Nephron progenitor cell (in vitro differentiated cells): ENCODE measurements around the gene MUC5AC.
A peak's percentile ranks its signal among the peaks of the same experiment; 100 is the strongest.

Source experiments
- DNase-seq: peaks from one replicate; pipeline ENCODE4 v3.0.0; 2021
- H3K27ac Mint-ChIP-seq: 2 replicates; pipeline ENCODE4 v1.8.0; 2021; ENCODE audit warnings: mild to moderate bottlenecking, moderate library complexity, mixed read lengths
- H3K27me3 Mint-ChIP-seq: 2 replicates; pipeline ENCODE4 v1.8.0; 2021; ENCODE audit warnings: mild to moderate bottlenecking, low read depth, mixed read lengths; ENCODE audit not compliant: poor library complexity
- H3K36me3 Mint-ChIP-seq: 2 replicates; pipeline ENCODE4 v1.8.0; 2021; ENCODE audit warnings: low read depth, mixed read lengths
- H3K4me1 Mint-ChIP-seq: 2 replicates; pipeline ENCODE4 v1.8.0; 2021; ENCODE audit warnings: mixed read lengths
- H3K4me3 Mint-ChIP-seq: 2 replicates; pipeline ENCODE4 v1.8.0; 2021; ENCODE audit warnings: mild to moderate bottlenecking, moderate library complexity, mixed read lengths
- H3K9me3 Mint-ChIP-seq: 2 replicates; pipeline ENCODE4 v1.8.0; 2021; ENCODE audit warnings: mild to moderate bottlenecking, moderate library complexity, mixed read lengths
- TF ChIP-seq, protein P1 (sequence below): fragments of 200-600 bp; sonication (generic); IDR thresholded peaks from 2 replicates; pipeline ENCODE4 v1.5.0; 2021; ENCODE audit warnings: antibody characterized with exemption

Gene MUC5AC

GRCh38 chr11:1140642-1141490 is 16.9 kb upstream of the MUC5AC start:
- Mint-ChIP-seq H3K4me1 (peaks cover 28% of the 10 kb centered on the region), H3K9me3 (peaks cover 58% of the 10 kb centered on the region), H3K4me3 (no peak overlapping the region), H3K27me3 (peaks cover 14% of the 10 kb centered on the region), H3K36me3 (peaks cover 25% of the 10 kb centered on the region), H3K27ac (no peak overlapping the region)
- TF ChIP-seq, protein P1, sequence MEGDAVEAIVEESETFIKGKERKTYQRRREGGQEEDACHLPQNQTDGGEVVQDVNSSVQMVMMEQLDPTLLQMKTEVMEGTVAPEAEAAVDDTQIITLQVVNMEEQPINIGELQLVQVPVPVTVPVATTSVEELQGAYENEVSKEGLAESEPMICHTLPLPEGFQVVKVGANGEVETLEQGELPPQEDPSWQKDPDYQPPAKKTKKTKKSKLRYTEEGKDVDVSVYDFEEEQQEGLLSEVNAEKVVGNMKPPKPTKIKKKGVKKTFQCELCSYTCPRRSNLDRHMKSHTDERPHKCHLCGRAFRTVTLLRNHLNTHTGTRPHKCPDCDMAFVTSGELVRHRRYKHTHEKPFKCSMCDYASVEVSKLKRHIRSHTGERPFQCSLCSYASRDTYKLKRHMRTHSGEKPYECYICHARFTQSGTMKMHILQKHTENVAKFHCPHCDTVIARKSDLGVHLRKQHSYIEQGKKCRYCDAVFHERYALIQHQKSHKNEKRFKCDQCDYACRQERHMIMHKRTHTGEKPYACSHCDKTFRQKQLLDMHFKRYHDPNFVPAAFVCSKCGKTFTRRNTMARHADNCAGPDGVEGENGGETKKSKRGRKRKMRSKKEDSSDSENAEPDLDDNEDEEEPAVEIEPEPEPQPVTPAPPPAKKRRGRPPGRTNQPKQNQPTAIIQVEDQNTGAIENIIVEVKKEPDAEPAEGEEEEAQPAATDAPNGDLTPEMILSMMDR, result no peak
- peak; percentile 1 for DNase-seq

GRCh38 chr11:1146365-1146764 is 11.4 kb upstream of the MUC5AC start:
- peaks cover 20% of the 10 kb centered on the region for H3K27me3 Mint-ChIP-seq
- DNase-seq, result no peak
- H3K27ac Mint-ChIP-seq, result no peak overlapping the region
- TF ChIP-seq, protein P1, result no peak
- no peak overlapping the region for H3K4me3 Mint-ChIP-seq
- peaks cover 5% of the 10 kb centered on the region for H3K4me1 Mint-ChIP-seq
- peaks cover 21% of the 10 kb centered on the region for H3K36me3 Mint-ChIP-seq
- peaks cover 61% of the 10 kb centered on the region for H3K9me3 Mint-ChIP-seq

DNA sequence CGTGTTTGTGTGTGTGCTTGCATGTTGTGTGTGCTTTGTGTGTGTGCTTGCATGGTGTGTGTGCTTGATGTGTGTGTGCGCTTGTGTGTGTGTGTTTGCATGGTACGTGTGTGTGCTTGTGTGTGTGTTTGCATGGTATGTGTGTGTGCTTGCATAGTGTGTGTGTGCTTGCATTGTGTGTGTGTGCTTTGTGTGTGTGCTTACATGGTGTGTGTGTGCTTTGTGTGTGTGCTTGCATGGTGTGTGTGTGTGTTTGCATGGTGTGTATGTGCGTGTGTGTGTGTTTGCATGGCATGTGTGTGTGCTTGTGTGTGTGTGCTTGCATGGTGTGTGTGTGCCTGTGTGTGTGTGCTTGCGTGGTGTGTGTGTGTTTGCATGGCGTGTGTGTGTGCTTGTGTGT is 10.0 kb upstream of the MUC5AC start:
- peaks cover 12% of the 10 kb centered on the region for H3K36me3 Mint-ChIP-seq
- H3K4me1 Mint-ChIP-seq, result peaks cover 5% of the 10 kb centered on the region
- no peak for DNase-seq
- no peak overlapping the region for H3K4me3 Mint-ChIP-seq
- peaks cover 47% of the 10 kb centered on the region for H3K9me3 Mint-ChIP-seq
- peak overlapping the region; percentile 22 for H3K27ac Mint-ChIP-seq
- H3K27me3 Mint-ChIP-seq, result peaks cover 8% of the 10 kb centered on the region
- TF ChIP-seq, protein P1, result no peak

- H3K27me3 Mint-ChIP-seq, result peaks cover 8% of the 10 kb centered on the region
- no peak for DNase-seq
- H3K4me3 Mint-ChIP-seq, result no peak overlapping the region
- peaks cover 4% of the 10 kb centered on the region for H3K36me3 Mint-ChIP-seq
- TF ChIP-seq, protein P1, result no peak
- H3K4me1 Mint-ChIP-seq, result peaks cover 5% of the 10 kb centered on the region
- H3K27ac Mint-ChIP-seq, result no peak overlapping the region
- peaks cover 37% of the 10 kb centered on the region for H3K9me3 Mint-ChIP-seq
Measured at GRCh38 chr11:1148752-1149180, 9.0 kb upstream of the MUC5AC start.

- Mint-ChIP-seq H3K9me3 (peaks cover 29% of the 10 kb centered on the region), H3K4me3 (no peak overlapping the region), H3K4me1 (peaks cover 5% of the 10 kb centered on the region), H3K36me3 (no peaks in the 10 kb centered on the region), H3K27ac (no peak overlapping the region), H3K27me3 (peaks cover 8% of the 10 kb centered on the region)
- TF ChIP-seq, protein P1, result no peak
- no peak for DNase-seq
Measured at GRCh38 chr11:1149545-1149944, 8.2 kb upstream of the MUC5AC start.

DNA sequence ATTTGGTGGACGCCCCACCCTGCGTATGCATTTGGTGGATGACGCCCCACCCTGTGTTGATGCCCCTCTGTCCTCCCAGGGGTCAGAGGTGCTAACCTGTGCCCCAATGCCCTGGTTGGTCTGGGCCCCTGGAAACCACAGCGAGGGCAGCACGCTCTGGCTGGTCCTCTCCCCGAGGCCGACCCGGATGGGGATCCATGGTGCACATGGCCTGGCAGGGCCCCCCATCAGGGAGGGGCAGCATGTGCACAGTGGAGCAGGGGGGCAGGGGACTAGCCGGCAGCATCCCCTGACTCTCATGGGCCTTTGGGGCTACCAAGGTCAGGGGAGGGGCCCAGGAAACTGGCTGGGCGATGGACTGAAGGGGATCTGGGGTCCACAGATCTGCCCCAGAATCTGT is 7.6 kb upstream of the MUC5AC start:
- H3K36me3 Mint-ChIP-seq, result no peaks in the 10 kb centered on the region
- H3K27me3 Mint-ChIP-seq, result peaks cover 8% of the 10 kb centered on the region
- H3K4me1 Mint-ChIP-seq, result peaks cover 5% of the 10 kb centered on the region
- DNase-seq, result no peak
- H3K9me3 Mint-ChIP-seq, result peaks cover 24% of the 10 kb centered on the region
- H3K4me3 Mint-ChIP-seq, result no peak overlapping the region
- TF ChIP-seq, protein P1, result no peak
- no peak overlapping the region for H3K27ac Mint-ChIP-seq
